ENCODE data around the gene SPAAR. TPM values are rescaled to one million over a fixed set of nuclear protein-coding genes. Genes with fewer than 3 reads are reported as not detected.

Gene SPAAR
- total RNA-seq, 1 experiment from 2014 or later = not detected

DNA sequence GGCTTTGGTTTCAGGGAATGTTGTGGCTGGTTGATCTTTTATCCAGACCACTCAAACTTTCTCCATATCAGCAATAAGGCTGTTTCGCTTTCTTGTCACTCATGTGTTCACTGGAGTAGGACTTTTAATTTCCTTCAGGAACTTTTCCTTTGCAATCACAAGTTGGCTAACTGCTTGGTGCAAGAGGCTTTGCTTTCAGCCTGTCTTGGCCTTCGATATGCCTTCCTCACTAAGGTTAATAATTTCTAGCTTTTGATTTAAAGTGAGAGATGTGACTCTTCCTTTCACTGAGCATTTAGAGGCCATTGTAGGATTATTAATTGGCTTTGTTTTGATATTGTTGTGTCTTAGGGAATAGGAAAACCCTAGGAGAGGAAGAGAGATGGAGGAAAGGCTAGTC, 10.3 kb upstream of the SPAAR start:
- ChIA-PET CTCF (interaction anchor here (0.7 to 1.4 kb wide), 2 partner anchors 12 to 141 kb away, joined by 3 read pairs; no protein-coding TSS in a partner anchor), POLR2A (no interaction called here)
- ATAC-seq = no peak
- no peaks in the 10 kb centered on the region for H3K36me3 ChIP-seq (ENCODE audit: control insufficient read depth, insufficient read depth, low read length)
- intact Hi-C loops (cut with micrococcal nuclease; ENCODE audit: unreplicated experiment) (no loop called here), in situ Hi-C loops (cut with HindIII; ENCODE audit: low pct_unique_long_range_greater_than_20kb, low sequenced_read_pairs) (no loop called here)
- H3K9me3 ChIP-seq (ENCODE audit: control insufficient read depth, insufficient read depth, low read depth, low read length) = no peaks in the 10 kb centered on the region
- no peak for DNase-seq (ENCODE audit: low read depth, low spot score)
- H3K4me3 ChIP-seq (ENCODE audit: low read depth in 2 of 2, low read length in 2 of 2) = no peak overlapping the region
- no peak overlapping the region for H3K27ac ChIP-seq (ENCODE audit: low read length)
- no TSS peak for BruUV-seq (replicated peaks)
- H3K27me3 ChIP-seq (ENCODE audit: control insufficient read depth, insufficient read depth, low read length) = 0 out of 2 replicates have a peak, but pooled peaks cover 2% of the 10 kb centered on the region
- no peak for TF ChIP-seq REST (IDR thresholded peaks at IDR 0.05; ENCODE audit: insufficient read depth in 1 of 2, low read depth in 2 of 2, low read length in 1 of 2)
- peaks cover 13% of the 10 kb centered on the region for H3K4me1 ChIP-seq (ENCODE audit: control insufficient read depth, insufficient read depth, low read length)

DNA sequence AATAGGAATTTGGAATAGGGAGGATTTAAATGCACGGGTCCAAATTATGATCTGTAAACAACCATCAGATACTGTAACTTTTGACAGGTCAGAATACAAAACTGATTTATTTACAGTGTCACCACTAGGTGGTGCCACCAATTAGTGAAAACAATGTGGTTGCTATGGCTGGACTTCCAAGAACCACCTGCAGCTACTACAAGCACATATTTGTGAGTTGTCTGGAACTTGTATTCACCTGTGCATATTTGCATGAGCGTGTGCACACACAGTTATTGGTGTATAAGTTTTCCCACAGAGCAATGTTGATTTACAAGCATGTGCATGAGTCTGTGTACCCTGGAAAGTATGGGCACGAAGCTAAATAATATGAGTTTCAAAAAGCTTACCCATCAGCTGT, 6.2 kb upstream of the SPAAR start:
- no TSS peak for BruUV-seq (replicated peaks)

More for the DNA sequence above, 6.2 kb upstream of the SPAAR start:
- in situ Hi-C loops (cut with HindIII; ENCODE audit: low pct_unique_long_range_greater_than_20kb, low sequenced_read_pairs) (no loop called here), intact Hi-C loops (cut with micrococcal nuclease; ENCODE audit: unreplicated experiment) (loop anchor here (5.0 kb wide), 1 partner anchor 44 kb away; no protein-coding TSS in a partner anchor)
- Histone ChIP-seq H3K27ac (ENCODE audit: low read length) (no peak overlapping the region), H3K36me3 (ENCODE audit: control insufficient read depth, insufficient read depth, low read length) (no peaks in the 10 kb centered on the region), H3K4me3 (ENCODE audit: low read depth in 2 of 2, low read length in 2 of 2) (no peak overlapping the region), H3K4me1 (ENCODE audit: control insufficient read depth, insufficient read depth, low read length) (peaks cover 50% of the 10 kb centered on the region), H3K9me3 (ENCODE audit: control insufficient read depth, insufficient read depth, low read depth, low read length) (no peaks in the 10 kb centered on the region), H3K27me3 (ENCODE audit: control insufficient read depth, insufficient read depth, low read length) (0 out of 2 replicates have a peak, but pooled peaks cover 2% of the 10 kb centered on the region)
- ChIA-PET CTCF (interaction anchor here (0.6 to 2.2 kb wide), 9 partner anchors 9 to 278 kb away, joined by 3 to 18 read pairs (median 5); no protein-coding TSS in a partner anchor), POLR2A (interaction anchor here (0.7 kb wide), 1 partner anchor 310 kb away, joined by 10 read pairs; no protein-coding TSS in a partner anchor)
- DNase-seq (ENCODE audit: low read depth, low spot score) (no peak), ATAC-seq (peak; percentile 47)
- TF ChIP-seq SIN3A (IDR thresholded peaks at IDR 0.05; ENCODE audit: borderline replicate concordance, insufficient read depth, low read depth, low read length) (no peak), POLR2AphosphoS5 (IDR thresholded peaks at IDR 0.05; ENCODE audit: low read depth, low read length) (no peak), REST (IDR thresholded peaks at IDR 0.05; ENCODE audit: insufficient read depth in 1 of 2, low read depth in 2 of 2, low read length in 1 of 2) (no peak), TCF7L2 (IDR thresholded peaks at IDR 0.05; ENCODE audit: low read depth, low read length) (no peak)
- TF ChIP-seq, protein P1, sequence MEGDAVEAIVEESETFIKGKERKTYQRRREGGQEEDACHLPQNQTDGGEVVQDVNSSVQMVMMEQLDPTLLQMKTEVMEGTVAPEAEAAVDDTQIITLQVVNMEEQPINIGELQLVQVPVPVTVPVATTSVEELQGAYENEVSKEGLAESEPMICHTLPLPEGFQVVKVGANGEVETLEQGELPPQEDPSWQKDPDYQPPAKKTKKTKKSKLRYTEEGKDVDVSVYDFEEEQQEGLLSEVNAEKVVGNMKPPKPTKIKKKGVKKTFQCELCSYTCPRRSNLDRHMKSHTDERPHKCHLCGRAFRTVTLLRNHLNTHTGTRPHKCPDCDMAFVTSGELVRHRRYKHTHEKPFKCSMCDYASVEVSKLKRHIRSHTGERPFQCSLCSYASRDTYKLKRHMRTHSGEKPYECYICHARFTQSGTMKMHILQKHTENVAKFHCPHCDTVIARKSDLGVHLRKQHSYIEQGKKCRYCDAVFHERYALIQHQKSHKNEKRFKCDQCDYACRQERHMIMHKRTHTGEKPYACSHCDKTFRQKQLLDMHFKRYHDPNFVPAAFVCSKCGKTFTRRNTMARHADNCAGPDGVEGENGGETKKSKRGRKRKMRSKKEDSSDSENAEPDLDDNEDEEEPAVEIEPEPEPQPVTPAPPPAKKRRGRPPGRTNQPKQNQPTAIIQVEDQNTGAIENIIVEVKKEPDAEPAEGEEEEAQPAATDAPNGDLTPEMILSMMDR (IDR thresholded peaks at IDR 0.05) = no peak

Data from Panc1 (cell line).